Vagina (tissue), 2 donors: Measurements from ENCODE around the gene CCL4.

Source experiments
- POLR2A ChIP-seq, 2 donors: fragments of 450-650 bp; IDR thresholded peaks; one replicate each; pipeline ENCODE4 v1.6.1; 2017; ENCODE audit warnings: antibody characterized with exemption in 2 of 2, mild to moderate bottlenecking in 2 of 2, moderate library complexity in 2 of 2
- POLR2AphosphoS5 ChIP-seq, 2 donors: sonication (generic); formaldehyde crosslinking; IDR thresholded peaks; one replicate each; pipeline ENCODE4 v1.9.0; 2017; ENCODE audit warnings: antibody characterized with exemption in 2 of 2, mild to moderate bottlenecking in 2 of 2, low read depth in 1 of 2; ENCODE audit not compliant: insufficient read depth in 1 of 2
- TF ChIP-seq, protein P1 (sequence below), 3 experiments: fragments of 450-650 bp in 2 of 3; fragments of 200-600 bp in 1 of 3; sonication (generic) in 1 of 3; IDR thresholded peaks; one replicate each; pipeline ENCODE4 v1.5.1; 2017 to 2019; ENCODE audit warnings: antibody characterized with exemption in 3 of 3, mild to moderate bottlenecking in 2 of 3, moderate library complexity in 2 of 3

DNA sequence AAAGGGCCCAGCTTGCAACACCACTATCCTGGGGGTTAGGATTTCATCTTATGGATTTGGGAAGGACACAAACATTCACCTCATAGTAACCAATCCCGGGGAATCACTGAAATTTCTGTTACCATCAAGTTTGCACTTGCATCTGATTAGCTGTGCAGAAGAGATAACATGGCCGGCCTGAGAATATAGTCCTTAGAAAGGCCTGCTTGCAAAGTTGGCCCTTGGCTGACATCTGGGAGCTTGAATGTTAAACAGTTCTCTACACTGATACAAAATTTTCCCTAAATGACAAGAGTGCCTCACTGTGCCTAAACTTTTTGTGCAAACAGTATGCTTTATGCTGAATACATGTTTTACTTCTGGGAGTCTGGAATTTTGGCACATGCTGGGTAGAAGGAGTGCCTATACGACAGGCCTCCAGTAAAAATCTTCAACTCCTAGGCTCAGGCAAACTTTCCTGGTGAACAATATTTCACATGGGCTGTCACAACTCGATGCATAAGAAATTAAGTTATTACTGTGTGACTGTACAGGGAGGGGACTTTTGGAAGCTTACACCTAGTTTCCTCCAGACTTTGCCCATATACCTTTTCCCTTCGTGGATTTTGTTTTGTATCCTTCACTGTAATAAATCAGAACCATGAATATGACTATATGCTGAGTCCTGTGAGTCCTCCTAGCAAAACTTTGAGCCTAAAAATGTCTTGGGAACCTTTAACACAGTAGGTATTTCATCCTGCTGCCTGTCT lies 41.5 kb downstream of the CCL4 start:
- TF ChIP-seq, protein P1, sequence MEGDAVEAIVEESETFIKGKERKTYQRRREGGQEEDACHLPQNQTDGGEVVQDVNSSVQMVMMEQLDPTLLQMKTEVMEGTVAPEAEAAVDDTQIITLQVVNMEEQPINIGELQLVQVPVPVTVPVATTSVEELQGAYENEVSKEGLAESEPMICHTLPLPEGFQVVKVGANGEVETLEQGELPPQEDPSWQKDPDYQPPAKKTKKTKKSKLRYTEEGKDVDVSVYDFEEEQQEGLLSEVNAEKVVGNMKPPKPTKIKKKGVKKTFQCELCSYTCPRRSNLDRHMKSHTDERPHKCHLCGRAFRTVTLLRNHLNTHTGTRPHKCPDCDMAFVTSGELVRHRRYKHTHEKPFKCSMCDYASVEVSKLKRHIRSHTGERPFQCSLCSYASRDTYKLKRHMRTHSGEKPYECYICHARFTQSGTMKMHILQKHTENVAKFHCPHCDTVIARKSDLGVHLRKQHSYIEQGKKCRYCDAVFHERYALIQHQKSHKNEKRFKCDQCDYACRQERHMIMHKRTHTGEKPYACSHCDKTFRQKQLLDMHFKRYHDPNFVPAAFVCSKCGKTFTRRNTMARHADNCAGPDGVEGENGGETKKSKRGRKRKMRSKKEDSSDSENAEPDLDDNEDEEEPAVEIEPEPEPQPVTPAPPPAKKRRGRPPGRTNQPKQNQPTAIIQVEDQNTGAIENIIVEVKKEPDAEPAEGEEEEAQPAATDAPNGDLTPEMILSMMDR (IDR thresholded peaks at IDR 0.05): no peak
- no peak for TF ChIP-seq POLR2A (IDR thresholded peaks at IDR 0.05)
- no peak for TF ChIP-seq POLR2AphosphoS5 (IDR thresholded peaks at IDR 0.05; ENCODE audit: insufficient read depth in 1 of 2, low read depth in 1 of 2)
